Measurements from ENCODE around the gene MROH9.
"Not testable (repeated sequence)": the region's sequence is repeated elsewhere in the genome, so short reads cannot be mapped to it uniquely, and the experiment has no call there.

MROH9 gene

GRCh38 chr1:170893655-170894297 is 41.6 kb upstream of the MROH9 start:
- Histone ChIP-seq H3K4me3 (ENCODE audit: severe bottlenecking) (no peak overlapping the region), H3K27ac (ENCODE audit: poor library complexity, severe bottlenecking) (no peak overlapping the region), H3K27me3 (ENCODE audit: insufficient read depth, poor library complexity, severe bottlenecking) (no peaks in the 10 kb centered on the region), H3K36me3 (ENCODE audit: low read depth) (no peaks in the 10 kb centered on the region), H3K4me1 (ENCODE audit: insufficient read depth, poor library complexity, severe bottlenecking) (no peaks in the 10 kb centered on the region), H3K9me3 (ENCODE audit: severe bottlenecking) (no peaks in the 10 kb centered on the region)
- DNase-seq (ENCODE audit: low spot score), result no peak
- ATAC-seq (ENCODE audit: low read depth), result no peak
- TF ChIP-seq CTCF (IDR thresholded peaks at IDR 0.05; ENCODE audit: poor library complexity, severe bottlenecking), result no peak

- Histone ChIP-seq H3K27me3 (ENCODE audit: insufficient read depth, poor library complexity, severe bottlenecking) (no peaks in the 10 kb centered on the region), H3K4me3 (ENCODE audit: severe bottlenecking) (no peak overlapping the region), H3K27ac (ENCODE audit: poor library complexity, severe bottlenecking) (no peak overlapping the region), H3K9me3 (ENCODE audit: severe bottlenecking) (no peaks in the 10 kb centered on the region), H3K36me3 (ENCODE audit: low read depth) (no peaks in the 10 kb centered on the region), H3K4me1 (ENCODE audit: insufficient read depth, poor library complexity, severe bottlenecking) (no peaks in the 10 kb centered on the region)
- DNase-seq (ENCODE audit: low spot score) (no peak), ATAC-seq (ENCODE audit: low read depth) (no peak)
- no peak for TF ChIP-seq CTCF (IDR thresholded peaks at IDR 0.05; ENCODE audit: poor library complexity, severe bottlenecking)
Observed at GRCh38 chr1:170903961-170904360, 31.4 kb upstream of the MROH9 start.

GRCh38 chr1:170908942-170909341 is 26.4 kb upstream of the MROH9 start:
- ATAC-seq (ENCODE audit: low read depth), result no peak
- DNase-seq (ENCODE audit: low spot score), result no peak
- H3K27me3 ChIP-seq (ENCODE audit: insufficient read depth, poor library complexity, severe bottlenecking), result no peaks in the 10 kb centered on the region
- H3K4me1 ChIP-seq (ENCODE audit: insufficient read depth, poor library complexity, severe bottlenecking), result no peaks in the 10 kb centered on the region
- no peak overlapping the region for H3K27ac ChIP-seq (ENCODE audit: poor library complexity, severe bottlenecking)
- H3K4me3 ChIP-seq (ENCODE audit: severe bottlenecking), result no peak overlapping the region
- H3K36me3 ChIP-seq (ENCODE audit: low read depth), result no peaks in the 10 kb centered on the region
- H3K9me3 ChIP-seq (ENCODE audit: severe bottlenecking), result no peaks in the 10 kb centered on the region
- TF ChIP-seq CTCF (IDR thresholded peaks at IDR 0.05; ENCODE audit: poor library complexity, severe bottlenecking), result no peak

GRCh38 chr1:170910273-170910672 is 25.1 kb upstream of the MROH9 start:
- no peaks in the 10 kb centered on the region for H3K4me1 ChIP-seq (ENCODE audit: insufficient read depth, poor library complexity, severe bottlenecking)
- no peak overlapping the region for H3K4me3 ChIP-seq (ENCODE audit: severe bottlenecking)
- no peak for TF ChIP-seq CTCF (IDR thresholded peaks at IDR 0.05; ENCODE audit: poor library complexity, severe bottlenecking)
- no peaks in the 10 kb centered on the region for H3K36me3 ChIP-seq (ENCODE audit: low read depth)
- ATAC-seq (ENCODE audit: low read depth), result peak; percentile 53; the same call in 2 of the 3 replicates
- H3K27me3 ChIP-seq (ENCODE audit: insufficient read depth, poor library complexity, severe bottlenecking), result no peaks in the 10 kb centered on the region
- H3K27ac ChIP-seq (ENCODE audit: poor library complexity, severe bottlenecking), result no peak overlapping the region
- H3K9me3 ChIP-seq (ENCODE audit: severe bottlenecking), result no peaks in the 10 kb centered on the region
- no peak for DNase-seq (ENCODE audit: low spot score)

GRCh38 chr1:170917373-170917772 is 18.0 kb upstream of the MROH9 start:
- Histone ChIP-seq H3K27ac (ENCODE audit: poor library complexity, severe bottlenecking) (no peak overlapping the region), H3K36me3 (ENCODE audit: low read depth) (no peaks in the 10 kb centered on the region), H3K27me3 (ENCODE audit: insufficient read depth, poor library complexity, severe bottlenecking) (no peaks in the 10 kb centered on the region), H3K4me3 (ENCODE audit: severe bottlenecking) (no peak overlapping the region), H3K4me1 (ENCODE audit: insufficient read depth, poor library complexity, severe bottlenecking) (no peaks in the 10 kb centered on the region), H3K9me3 (ENCODE audit: severe bottlenecking) (no peaks in the 10 kb centered on the region)
- TF ChIP-seq CTCF (IDR thresholded peaks at IDR 0.05; ENCODE audit: poor library complexity, severe bottlenecking), result no peak
- DNase-seq (ENCODE audit: low spot score) (no peak), ATAC-seq (ENCODE audit: low read depth) (no peak)

- not testable (repeated sequence) for DNase-seq (ENCODE audit: low spot score); H3K4me3 ChIP-seq (ENCODE audit: severe bottlenecking); H3K27ac ChIP-seq (ENCODE audit: poor library complexity, severe bottlenecking); ATAC-seq (ENCODE audit: low read depth); H3K27me3 ChIP-seq (ENCODE audit: insufficient read depth, poor library complexity, severe bottlenecking); H3K4me1 ChIP-seq (ENCODE audit: insufficient read depth, poor library complexity, severe bottlenecking); H3K9me3 ChIP-seq (ENCODE audit: severe bottlenecking); H3K36me3 ChIP-seq (ENCODE audit: low read depth)
Observed at GRCh38 chr1:170924656-170925055, 10.7 kb upstream of the MROH9 start.
